Astrocyte of the hippocampus (primary cell): Measurements from ENCODE around the gene ZSCAN9.
A peak's percentile ranks its signal among the peaks of the same experiment; 100 is the strongest.

Experiments
- DNase-seq: peaks from one replicate; pipeline ENCODE4 v3.0.0; 2011; ENCODE audit warnings: low read depth, low spot score

Gene ZSCAN9

GRCh38 chr6:28266962-28267694 is 42.1 kb downstream of the ZSCAN9 start, which contains the start of gene ZSCAN26:
TSS of gene ZSCAN26 (plus strand) at chr6:28267143. CDS start at chr6:28271920, 4,777 bp downstream.
- DNase-seq: peak; percentile 95

GRCh38 chr6:28267695-28268059 is 42.6 kb downstream of the ZSCAN9 start:
- peak; percentile 12 for DNase-seq

DNA sequence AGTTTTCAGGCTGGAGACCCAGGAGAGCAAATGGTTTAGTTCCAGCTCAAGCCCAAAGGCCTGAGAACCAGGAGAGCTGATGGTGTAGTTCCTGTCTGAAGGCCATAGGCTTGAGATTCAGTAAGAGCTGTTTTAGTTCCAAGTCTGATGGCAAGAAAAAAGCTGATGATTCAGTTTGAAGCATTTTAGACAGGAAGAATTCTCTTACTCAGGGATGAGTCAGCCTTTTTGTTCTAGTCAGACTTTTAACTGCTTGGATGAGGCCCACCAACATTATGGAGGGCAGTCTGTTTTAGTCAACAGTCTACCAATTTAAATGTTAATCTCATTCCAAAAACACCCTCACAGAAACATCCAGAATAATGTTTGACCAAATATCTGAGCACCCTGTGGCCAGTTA is 44.4 kb downstream of the ZSCAN9 start:
- DNase-seq: peak; percentile 72

- DNase-seq: no peak
These were observed 49.8 kb downstream of the ZSCAN9 start for GRCh38 chr6:28274888-28275287.

DNA sequence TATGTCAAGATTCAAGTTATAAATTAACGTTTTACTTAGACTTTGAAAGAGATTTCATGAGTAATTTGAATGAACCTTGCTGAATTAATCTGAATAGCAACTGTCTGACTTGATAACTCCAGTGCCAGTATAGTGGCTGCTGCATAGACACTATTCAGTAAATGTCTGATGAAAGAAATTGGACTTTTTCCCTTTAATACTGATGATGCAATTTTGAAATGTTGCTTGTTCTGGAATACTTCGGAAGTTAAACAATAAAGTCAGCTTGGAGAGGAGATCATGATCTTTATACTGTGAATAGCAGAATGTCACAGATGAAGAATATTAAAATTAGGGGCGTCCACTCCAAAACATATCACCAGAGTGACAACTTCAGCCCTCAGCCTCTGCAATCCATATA is 52.7 kb downstream of the ZSCAN9 start:
- DNase-seq: no peak

DNA sequence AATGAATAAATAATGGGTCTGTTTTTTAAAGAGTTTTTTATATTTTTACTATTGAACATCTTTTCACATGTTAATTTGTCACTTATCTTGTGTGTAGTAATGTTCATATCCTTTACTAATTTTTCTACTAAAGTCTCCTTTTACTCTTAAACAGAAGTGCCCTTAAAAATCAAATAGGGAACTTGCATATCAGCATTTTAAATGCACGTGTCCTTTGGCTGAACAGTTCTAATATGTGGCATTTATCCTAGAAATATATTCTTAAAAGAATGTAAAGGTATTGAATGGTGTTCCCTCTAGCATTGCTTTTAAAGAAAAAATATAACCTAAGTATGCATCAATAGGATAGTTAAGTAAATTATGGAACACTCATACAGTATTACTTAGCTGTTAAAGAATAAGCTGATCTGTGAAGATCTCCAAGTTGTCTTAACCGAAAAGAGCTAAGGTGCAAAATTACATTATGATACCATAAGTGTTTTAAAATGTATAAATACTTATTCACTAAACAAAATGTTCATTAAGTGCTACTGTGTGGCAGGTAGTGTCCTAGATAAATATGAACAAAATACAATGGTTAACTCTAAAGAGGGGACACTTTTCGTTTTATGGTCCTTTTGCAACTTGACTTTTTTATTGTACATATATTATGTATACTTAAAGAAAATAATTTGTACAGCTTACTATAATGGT is 55.7 kb downstream of the ZSCAN9 start:
- DNase-seq: no peak

DNA sequence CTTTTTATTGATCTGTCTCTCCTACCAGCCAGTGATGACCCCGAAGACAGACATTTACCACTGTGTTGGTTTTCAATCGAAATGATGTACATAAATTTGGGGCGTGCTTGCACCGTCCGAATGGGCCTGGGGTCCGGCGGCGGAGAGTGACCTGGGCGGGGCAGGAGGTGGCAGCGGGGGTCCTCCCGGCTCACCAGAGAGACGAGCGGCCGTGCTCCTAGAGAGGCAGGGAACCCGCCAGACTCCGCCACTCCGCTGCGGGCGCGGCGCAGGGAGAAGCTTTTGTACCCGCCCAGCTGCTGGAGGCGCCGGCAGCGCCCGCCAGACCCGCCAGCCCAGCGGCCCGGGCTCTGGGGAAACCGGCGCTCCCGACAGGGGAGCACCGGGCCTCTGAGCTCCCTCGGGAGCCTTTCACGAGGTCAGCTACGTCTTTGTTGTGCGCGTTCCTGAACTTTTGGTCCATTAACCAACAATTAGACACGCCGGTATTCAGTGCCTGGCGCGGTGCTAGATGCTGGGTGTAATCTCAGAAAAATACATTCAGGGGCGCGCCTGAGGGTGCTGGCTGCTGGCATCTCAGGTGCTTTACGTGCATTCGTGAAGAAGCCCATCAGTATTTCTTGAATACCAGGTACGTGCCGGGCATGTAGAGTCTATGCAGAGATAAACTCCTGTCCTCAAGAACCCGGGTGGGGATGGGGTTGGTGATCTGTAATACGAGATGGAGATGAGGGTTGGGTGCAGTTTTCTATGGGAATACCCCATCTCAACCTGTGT is 56.4 kb downstream of the ZSCAN9 start, which contains the start of gene PGBD1:
TSS of gene PGBD1 (plus strand) at position 285 of the 777 bp plus-strand sequence. CDS start 2,242 bp downstream, outside the sequence.
- DNase-seq: peak; percentile 92

DNA sequence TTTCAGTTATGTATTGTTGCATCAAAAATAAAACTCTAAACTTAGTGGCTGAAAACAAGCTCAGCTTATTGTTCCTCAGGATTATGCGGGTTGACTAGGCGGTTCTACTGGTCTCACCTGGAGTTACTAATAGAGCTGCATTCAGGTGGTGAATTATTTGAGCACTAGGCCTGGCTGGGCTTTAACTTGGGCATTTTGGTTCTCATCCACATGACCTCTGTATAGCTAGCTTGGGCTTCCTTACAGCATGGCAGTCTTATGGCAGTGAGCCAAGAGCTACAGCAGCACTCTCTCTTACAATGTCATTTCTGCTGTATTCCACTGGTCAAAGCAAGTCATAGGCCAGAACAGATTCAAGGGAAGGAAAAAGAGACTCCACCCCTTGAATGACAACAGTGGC is 57.9 kb downstream of the ZSCAN9 start:
- peak; percentile 16 for DNase-seq
